GM23248 (cell line): ENCODE measurements around the gene PLCB4.

Source experiments
- EZH2 ChIP-seq: fragments of 200-600 bp; sonication (generic); IDR thresholded peaks from 2 replicates; pipeline ENCODE4 v1.6.1; 2018; ENCODE audit warnings: antibody characterized with exemption, mild to moderate bottlenecking; ENCODE audit not compliant: insufficient read depth, poor library complexity, severe bottlenecking
- EZH2phosphoT487 ChIP-seq: fragments of 200-600 bp; sonication (generic); IDR thresholded peaks from 2 replicates; pipeline ENCODE4 v1.6.1; 2018; ENCODE audit warnings: antibody characterized with exemption, moderate library complexity, mild to moderate bottlenecking, low read depth; ENCODE audit not compliant: insufficient read depth

GRCh38 chr20:9195031-9195430 lies 126.1 kb downstream of the PLCB4 start:
- TF ChIP-seq EZH2 (no peak), EZH2phosphoT487 (no peak)
